IPS-18c (cell line): ENCODE data around the gene USP17L12.
"Not testable (repeated sequence)": the region's sequence is repeated elsewhere in the genome, so short reads cannot be mapped to it uniquely, and the experiment has no call there.

ENCODE experiments used
- H3K4me3 ChIP-seq: 2 replicates; pipeline ENCODE4 v1.7.0; 2013; ENCODE audit warnings: low read depth, mild to moderate bottlenecking, low read length, moderate library complexity; ENCODE audit not compliant: insufficient read depth
- H3K9me3 ChIP-seq: one replicate; pipeline ENCODE4 v1.6.1; 2013; ENCODE audit warnings: mild to moderate bottlenecking, low read length, moderate library complexity; ENCODE audit not compliant: control insufficient read depth, insufficient read depth

Gene USP17L12, protein sequence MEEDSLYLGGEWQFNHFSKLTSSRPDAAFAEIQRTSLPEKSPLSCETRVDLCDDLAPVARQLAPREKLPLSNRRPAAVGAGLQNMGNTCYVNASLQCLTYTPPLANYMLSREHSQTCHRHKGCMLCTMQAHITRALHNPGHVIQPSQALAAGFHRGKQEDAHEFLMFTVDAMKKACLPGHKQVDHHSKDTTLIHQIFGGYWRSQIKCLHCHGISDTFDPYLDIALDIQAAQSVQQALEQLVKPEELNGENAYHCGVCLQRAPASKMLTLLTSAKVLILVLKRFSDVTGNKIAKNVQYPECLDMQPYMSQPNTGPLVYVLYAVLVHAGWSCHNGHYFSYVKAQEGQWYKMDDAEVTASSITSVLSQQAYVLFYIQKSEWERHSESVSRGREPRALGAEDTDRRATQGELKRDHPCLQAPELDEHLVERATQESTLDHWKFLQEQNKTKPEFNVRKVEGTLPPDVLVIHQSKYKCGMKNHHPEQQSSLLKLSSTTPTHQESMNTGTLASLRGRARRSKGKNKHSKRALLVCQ

GRCh38 chr4:9219852-9220251, at the start of gene USP17L12:
Gene USP17L12, plus strand, starts transcription at chr4:9220152. Its CDS starts 0 bp downstream, at chr4:9220152.
- not testable (repeated sequence) for H3K4me3 ChIP-seq, H3K9me3 ChIP-seq

GRCh38 chr4:9210357-9210756, 9.6 kb upstream of the USP17L12 start, which contains the start of gene USP17L10:
Gene USP17L10, plus strand, starts transcription at chr4:9210657. Its CDS starts 0 bp downstream, at chr4:9210657.
- not testable (repeated sequence) for H3K9me3 ChIP-seq, H3K4me3 ChIP-seq

- not testable (repeated sequence) for H3K4me3 ChIP-seq, H3K9me3 ChIP-seq
Observed at GRCh38 chr4:9214701-9215100, 5.3 kb upstream of the USP17L12 start.

DNA sequence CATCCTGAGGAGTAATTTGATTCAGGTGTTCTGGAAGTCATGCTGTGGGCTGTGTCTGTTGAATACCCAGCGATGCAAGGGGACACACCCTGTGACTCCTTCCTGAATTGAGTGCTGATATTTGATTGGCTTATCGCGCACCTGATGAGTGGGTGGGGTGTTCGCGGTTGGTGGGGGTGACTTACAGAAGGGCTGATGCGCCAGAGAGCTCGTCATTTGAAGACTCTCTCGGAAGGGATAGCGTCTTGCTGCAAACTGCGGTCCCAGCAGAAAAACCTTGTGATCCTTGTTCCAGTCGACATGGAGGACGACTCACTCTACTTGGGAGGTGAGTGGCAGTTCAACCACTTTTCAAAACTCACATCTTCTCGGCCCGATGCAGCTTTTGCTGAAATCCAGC, 4.8 kb upstream of the USP17L12 start, which contains the start of gene USP17L11:
Gene USP17L11 (plus strand): TSS at position 301 of the 400 bp plus-strand sequence. CDS start 0 bp downstream, at position 301.
- not testable (repeated sequence) for H3K4me3 ChIP-seq, H3K9me3 ChIP-seq

GRCh38 chr4:9224596-9224995, 4.6 kb downstream of the USP17L12 start, which contains the start of gene USP17L13:
Gene USP17L13, plus strand, starts transcription at chr4:9224896. Its CDS starts 0 bp downstream, at chr4:9224896.
- H3K4me3 ChIP-seq, H3K9me3 ChIP-seq: not testable (repeated sequence)

DNA sequence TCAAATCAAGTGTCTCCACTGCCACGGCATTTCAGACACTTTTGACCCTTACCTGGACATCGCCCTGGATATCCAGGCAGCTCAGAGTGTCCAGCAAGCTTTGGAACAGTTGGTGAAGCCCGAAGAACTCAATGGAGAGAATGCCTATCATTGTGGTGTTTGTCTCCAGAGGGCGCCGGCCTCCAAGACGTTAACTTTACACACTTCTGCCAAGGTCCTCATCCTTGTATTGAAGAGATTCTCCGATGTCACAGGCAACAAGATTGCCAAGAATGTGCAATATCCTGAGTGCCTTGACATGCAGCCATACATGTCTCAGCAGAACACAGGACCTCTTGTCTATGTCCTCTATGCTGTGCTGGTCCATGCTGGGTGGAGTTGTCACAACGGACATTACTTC, 10.3 kb downstream of the USP17L12 start:
- H3K9me3 ChIP-seq, H3K4me3 ChIP-seq: not testable (repeated sequence)

GRCh38 chr4:9234085-9234484, 14.1 kb downstream of the USP17L12 start, which contains the start of gene USP17L15:
Gene USP17L15, plus strand, starts transcription at chr4:9234385. Its CDS starts 0 bp downstream, at chr4:9234385.
- H3K9me3 ChIP-seq, H3K4me3 ChIP-seq: not testable (repeated sequence)

DNA sequence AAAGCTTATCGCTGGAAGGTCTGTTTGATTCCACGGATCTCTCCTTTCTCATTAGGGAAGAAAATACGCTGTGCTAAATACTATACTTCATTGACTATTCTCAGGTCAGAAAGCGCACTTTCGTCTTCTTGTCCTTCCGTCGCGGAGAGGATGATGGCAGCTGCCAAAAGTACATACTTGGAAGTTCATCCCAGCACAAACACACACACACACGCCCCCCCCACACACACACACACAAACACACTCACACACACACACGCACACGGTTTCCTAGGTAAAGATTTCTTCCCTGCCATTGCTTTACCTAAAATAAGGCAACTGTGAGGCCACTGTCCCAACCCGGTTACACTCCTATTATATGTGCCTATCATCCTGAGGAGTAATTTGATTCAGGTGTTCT, 18.5 kb downstream of the USP17L12 start:
- not testable (repeated sequence) for H3K4me3 ChIP-seq, H3K9me3 ChIP-seq

DNA sequence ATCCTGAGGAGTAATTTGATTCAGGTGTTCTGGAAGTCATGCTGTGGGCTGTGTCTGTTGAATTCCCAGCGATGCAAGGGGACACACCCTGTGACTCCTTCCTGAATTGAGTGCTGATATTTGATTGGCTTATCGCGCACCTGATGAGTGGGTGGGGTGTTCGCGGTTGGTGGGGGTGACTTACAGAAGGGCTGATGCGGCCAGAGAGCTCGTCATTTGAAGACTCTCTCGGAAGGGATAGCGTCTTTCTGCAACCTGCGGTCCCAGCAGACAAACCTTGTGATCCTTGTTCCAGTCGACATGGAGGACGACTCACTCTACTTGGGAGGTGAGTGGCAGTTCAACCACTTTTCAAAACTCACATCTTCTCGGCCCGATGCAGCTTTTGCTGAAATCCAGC, 23.6 kb downstream of the USP17L12 start, which contains the start of gene USP17L17:
Gene USP17L17 (plus strand): TSS at position 301 of the 400 bp plus-strand sequence. CDS start 0 bp downstream, at position 301.
- H3K4me3 ChIP-seq = not testable (repeated sequence)

DNA sequence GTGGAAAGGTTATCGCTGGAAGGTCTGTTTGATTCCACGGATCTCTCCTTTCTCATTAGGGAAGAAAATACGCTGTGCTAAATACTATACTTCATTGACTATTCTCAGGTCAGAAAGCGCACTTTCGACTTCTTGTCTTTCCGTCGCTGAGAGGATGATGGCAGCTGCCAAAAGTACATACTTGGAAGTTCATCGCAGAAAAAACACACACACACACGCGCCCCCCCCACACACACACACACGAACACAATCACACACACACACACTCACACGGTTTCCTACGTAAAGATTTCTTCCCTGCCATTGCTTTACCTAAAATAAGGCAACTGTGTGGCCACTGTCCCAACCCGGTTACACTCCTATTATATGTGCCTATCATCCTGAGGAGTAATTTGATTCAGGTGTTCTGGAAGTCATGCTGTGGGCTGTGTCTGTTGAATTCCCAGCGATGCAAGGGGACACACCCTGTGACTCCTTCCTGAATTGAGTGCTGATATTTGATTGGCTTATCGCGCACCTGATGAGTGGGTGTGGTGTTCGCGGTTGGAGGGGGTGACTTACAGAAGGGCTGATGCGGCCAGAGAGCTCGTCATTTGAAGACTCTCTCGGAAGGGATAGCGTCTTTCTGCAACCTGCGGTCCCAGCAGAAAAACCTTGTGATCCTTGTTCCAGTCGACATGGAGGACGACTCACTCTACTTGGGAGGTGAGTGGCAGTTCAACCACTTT, 28.2 kb downstream of the USP17L12 start, which contains the start of gene USP17L18:
Gene USP17L18 (plus strand): TSS at position 678 of the 728 bp plus-strand sequence. CDS start 0 bp downstream, at position 678.
- not testable (repeated sequence) for H3K4me3 ChIP-seq, H3K9me3 ChIP-seq

More for the DNA sequence above, 23.6 kb downstream of the USP17L12 start, which contains the start of gene USP17L17:
- H3K9me3 ChIP-seq = not testable (repeated sequence)

DNA sequence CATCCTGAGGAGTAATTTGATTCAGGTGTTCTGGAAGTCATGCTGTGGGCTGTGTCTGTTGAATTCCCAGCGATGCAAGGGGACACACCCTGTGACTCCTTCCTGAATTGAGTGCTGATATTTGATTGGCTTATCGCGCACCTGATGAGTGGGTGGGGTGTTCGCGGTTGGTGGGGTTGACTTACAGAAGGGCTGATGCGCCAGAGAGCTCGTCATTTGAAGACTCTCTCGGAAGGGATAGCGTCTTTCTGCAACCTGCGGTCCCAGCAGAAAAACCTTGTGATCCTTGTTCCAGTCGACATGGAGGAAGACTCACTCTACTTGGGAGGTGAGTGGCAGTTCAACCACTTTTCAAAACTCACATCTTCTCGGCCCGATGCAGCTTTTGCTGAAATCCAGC, 33.1 kb downstream of the USP17L12 start, which contains the start of gene USP17L19:
Gene USP17L19 (plus strand): TSS at position 301 of the 400 bp plus-strand sequence. CDS start 0 bp downstream, at position 301.
- not testable (repeated sequence) for H3K9me3 ChIP-seq

GRCh38 chr4:9257824-9258223, 37.9 kb downstream of the USP17L12 start, which contains the start of gene USP17L20:
Gene USP17L20, plus strand, starts transcription at chr4:9258124. Its CDS starts 0 bp downstream, at chr4:9258124.
- not testable (repeated sequence) for H3K4me3 ChIP-seq, H3K9me3 ChIP-seq

More for the DNA sequence above, 33.1 kb downstream of the USP17L12 start, which contains the start of gene USP17L19:
- not testable (repeated sequence) for H3K4me3 ChIP-seq

DNA sequence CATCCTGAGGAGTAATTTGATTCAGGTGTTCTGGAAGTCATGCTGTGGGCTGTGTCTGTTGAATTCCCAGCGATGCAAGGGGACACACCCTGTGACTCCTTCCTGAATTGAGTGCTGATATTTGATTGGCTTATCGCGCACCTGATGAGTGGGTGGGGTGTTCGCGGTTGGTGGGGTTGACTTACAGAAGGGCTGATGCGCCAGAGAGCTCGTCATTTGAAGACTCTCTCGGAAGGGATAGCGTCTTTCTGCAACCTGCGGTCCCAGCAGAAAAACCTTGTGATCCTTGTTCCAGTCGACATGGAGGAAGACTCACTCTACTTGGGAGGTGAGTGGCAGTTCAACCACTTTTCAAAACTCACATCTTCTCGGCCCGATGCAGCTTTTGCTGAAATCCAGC, 42.6 kb downstream of the USP17L12 start, which contains the start of gene USP17L21:
Gene USP17L21 (plus strand): TSS at position 301 of the 400 bp plus-strand sequence. CDS start 0 bp downstream, at position 301.
- not testable (repeated sequence) for H3K9me3 ChIP-seq, H3K4me3 ChIP-seq

GRCh38 chr4:9267319-9267718, 47.4 kb downstream of the USP17L12 start, which contains the start of gene USP17L22:
Gene USP17L22, plus strand, starts transcription at chr4:9267619. Its CDS starts 0 bp downstream, at chr4:9267619.
- not testable (repeated sequence) for H3K9me3 ChIP-seq, H3K4me3 ChIP-seq
